Fibroblast of gingiva (primary cell): ENCODE data around the gene TSPAN1.

ENCODE experiments used
- DNase-seq: peaks from one replicate; pipeline ENCODE4 v3.0.0-alpha.2; 2011; ENCODE audit warnings: low read depth

The TSPAN1 gene, protein sequence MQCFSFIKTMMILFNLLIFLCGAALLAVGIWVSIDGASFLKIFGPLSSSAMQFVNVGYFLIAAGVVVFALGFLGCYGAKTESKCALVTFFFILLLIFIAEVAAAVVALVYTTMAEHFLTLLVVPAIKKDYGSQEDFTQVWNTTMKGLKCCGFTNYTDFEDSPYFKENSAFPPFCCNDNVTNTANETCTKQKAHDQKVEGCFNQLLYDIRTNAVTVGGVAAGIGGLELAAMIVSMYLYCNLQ

DNA sequence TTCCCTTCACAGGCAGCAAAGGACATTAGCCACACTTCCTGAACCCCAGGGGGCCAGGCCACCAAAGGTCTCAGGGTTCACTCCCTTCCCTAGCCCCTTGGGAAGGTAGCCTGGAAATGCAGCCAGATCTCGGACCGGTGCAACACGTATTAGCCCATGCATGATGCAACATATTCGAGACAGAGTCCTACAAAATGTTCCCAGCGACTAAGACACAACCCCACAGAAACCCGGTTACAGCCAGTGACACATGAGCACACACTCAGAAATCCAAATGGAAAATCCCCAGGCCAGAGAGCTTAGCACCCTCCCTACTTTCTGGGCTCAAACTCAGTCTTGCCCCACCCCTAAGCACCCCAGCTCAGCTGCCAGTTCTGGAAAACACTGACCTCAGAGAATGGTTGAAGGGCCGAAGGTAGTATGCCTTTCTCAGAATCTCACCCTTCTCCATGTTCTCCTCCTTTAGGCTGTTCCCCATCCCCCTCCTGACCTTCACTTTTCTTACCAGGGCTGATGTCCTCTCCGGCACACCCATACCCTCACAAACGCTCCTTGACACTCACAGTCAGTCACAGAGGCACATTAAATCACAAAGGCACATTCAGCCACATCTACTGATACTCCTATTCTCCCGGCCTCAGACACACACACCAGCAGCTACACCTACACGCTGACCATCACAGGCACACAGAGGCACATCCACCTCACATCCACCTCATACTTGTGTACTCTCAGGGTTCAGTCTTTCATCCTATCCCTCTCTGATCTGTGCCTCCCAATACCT, at the start of gene TSPAN1:
Gene TSPAN1, plus strand, starts transcription at position 640 of the 784 bp plus-strand sequence. CDS start 6,021 bp downstream, outside the sequence.
- peak; percentile 47 for DNase-seq

DNA sequence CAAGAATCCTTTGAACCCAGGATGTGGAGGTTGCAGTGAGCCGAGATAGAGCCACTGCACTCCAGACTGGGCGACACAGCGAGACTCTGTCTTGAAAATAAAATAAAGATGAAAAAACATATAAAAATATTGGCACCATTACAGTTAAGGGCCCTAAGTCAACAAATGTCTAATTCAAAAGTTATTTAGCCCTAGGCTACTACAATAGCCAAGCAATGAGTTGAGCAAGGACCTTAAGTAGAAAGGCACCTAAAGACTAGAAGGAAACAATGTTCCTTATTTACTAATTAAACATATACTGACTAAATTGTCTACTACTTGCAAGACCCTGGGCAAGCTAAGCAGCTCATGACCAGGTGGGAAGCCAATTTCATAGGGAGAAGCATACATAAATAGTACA, 46.5 kb upstream of the TSPAN1 start:
- DNase-seq, result peak; percentile 46

DNA sequence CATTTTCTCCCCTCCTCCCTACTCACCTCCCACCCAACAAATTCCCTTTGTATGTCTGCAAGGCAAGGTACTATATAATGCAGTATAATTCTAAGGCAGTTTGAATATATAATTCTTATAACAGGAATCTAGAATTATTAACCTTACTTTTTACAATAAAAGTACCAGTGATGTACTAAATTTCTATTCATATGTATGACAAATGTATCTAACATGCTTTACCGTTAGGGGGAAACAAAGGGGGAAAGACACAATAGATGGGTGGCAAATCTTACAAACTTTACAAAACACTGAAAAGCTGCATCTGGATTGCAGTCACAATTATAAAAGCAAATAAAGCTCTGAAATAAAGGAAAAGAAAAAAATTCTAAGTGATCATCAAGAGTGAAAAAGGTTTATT, 44.8 kb upstream of the TSPAN1 start:
- DNase-seq, result no peak

DNA sequence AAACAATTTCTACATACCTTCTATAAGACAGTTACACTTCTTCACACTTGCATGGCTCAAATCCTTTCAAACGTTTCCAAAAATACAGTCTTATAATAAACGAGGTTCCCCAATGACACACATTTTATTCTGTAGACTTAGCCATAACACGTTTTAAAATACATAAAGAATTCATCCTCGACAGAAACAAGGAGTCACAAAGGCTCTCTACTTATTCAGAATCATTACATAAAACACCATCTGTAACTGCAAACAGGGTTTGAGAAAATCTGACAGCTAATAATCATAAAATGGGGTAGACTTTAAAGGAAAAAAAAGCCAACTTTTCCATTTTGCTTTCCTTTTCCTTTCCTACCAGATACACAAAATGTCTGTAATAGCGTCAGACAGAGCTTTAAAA, 44.3 kb upstream of the TSPAN1 start:
- no peak for DNase-seq

DNA sequence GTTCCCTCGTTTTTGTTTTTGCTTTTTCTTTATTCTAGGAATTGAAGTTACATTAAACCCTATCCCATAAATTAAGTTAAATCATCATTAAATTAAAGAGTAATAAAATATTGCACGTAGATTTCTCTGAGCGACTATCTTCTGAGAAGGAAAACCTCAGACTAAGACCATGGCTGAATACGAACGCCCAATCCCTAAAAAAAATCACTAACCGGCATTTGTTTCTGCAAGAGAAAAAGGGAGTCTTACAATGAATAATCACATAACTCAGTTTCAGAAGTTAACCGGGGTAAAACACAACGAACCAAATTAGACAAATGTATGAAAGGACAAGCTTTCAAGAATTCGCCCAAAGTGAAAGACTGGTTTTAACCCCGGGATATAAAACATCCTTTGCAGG, 43.8 kb upstream of the TSPAN1 start:
- no peak for DNase-seq

DNA sequence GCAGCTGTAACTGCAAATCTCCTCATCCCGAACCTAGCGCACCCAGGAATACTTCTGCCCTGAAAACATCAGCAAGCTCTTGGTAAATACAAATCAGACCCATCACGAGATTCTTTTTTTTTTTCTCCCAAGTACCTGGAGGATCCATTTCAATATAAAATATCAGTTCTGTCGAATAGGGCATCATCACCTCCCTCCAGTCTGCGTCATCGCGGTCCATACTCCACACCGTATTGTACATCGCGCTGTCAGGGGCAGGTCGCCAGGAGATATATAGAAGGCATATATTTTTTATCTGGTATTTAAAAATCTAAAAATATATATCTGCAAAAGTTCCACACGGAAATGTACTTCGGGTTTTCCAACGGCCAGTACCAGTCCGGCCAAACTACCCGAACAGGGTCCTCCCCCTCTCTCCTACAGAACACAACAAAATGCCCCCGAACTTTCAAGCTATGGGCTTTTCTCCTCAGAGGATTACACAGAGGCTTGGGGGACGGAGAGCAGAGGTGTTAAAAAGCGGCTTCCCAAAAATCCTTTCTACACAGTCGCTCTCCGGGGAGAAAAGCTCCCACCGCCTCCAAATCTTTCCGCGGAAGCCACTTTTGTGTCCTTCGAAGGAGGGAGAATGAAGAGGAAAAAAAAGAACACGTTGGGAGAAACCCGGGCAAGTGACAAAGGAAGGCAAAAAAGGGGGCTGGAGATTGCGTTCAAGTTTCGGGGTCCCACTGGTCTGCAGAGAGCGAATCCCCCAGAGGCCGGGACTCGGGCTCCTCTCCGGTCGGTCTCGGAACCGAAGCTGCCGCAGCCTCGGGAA, 43.0 kb upstream of the TSPAN1 start:
- DNase-seq, result no peak

DNA sequence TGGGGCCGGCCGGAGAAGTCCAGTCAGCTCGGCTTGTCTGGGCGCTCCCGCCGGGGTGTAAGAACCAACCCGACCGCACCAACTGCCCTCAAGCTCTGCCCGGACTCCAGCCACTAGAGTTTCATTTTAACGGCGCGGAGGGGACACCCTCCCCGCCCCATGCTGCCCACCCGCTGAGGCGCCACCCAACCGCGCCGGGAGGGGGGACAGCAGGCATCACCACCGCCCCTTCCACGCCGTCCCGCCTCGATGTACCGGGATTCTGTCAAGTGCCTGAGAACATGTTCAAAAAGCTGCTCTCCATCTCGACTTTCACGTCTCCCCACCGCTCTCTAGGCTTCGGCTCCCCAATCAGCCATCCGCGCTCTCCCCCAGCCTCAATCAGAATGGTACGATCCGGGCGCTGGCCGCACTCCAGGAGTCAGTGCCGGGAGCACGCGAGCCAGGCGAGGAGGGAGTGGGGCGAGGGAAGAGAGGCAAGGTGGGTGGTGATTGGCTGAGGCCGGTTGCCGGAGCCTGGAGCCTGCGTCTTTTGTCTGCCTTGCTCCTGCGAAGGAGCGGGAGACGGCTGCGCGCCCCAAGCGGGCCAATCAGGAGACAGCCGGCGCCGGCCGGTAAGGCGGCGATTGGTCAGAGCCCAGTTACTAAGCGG, 42.2 kb upstream of the TSPAN1 start, which contains the start of gene PIK3R3:
Gene PIK3R3, minus strand, starts transcription at position 101 of the 652 bp plus-strand sequence. CDS start 677 bp downstream, outside the sequence.
- peak; percentile 99 for DNase-seq

DNA sequence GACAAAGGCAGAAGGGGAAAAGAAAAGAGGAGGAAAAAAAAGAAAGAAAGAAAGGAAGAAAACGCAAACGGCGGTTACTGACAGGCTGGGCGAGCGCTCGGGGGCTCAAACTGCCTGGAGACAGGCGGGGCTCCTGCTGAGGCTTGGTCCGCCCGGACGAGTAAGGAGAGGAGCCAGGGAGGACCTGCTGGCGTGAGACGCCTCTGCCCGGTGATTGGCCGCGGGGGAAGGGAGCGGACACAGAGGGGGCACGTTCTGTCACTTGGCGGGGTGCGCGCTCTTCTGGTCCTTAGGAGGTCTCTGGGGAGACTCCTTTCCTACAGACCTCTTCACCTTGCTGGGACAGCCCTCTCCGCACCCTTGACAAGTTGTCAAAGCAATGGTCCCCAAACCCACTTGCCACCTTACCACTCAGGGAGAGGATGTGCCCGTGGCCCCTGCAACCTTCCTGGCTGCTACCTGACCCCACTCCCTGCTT, 41.7 kb upstream of the TSPAN1 start:
- DNase-seq, result no peak

DNA sequence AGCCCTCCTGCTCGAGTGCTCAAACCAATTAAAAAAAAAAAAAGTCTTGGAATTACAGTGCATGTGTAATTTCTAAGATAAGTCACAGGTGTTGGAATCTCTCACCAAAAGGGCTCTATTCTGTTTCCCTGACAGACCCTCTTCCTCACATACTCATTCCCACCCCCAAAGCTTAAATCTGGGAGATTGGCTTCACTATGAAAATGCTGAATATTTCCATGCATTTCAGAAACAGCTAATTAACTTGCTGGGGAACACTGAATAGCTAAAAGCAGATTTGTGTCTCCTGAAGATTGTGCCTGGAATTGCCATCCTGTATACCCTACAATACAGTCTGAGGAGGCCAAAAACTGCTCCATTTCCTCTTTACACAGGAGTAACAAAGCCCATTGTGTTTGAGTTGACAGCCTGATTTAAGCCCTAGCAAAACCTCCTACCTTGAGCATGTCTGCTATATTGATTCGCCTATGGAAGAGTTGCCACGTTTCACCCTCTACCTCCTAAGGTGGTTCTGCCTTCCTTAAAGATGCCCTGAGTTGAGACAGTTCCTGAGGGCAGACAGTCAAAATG, 41.0 kb upstream of the TSPAN1 start:
- no peak for DNase-seq

DNA sequence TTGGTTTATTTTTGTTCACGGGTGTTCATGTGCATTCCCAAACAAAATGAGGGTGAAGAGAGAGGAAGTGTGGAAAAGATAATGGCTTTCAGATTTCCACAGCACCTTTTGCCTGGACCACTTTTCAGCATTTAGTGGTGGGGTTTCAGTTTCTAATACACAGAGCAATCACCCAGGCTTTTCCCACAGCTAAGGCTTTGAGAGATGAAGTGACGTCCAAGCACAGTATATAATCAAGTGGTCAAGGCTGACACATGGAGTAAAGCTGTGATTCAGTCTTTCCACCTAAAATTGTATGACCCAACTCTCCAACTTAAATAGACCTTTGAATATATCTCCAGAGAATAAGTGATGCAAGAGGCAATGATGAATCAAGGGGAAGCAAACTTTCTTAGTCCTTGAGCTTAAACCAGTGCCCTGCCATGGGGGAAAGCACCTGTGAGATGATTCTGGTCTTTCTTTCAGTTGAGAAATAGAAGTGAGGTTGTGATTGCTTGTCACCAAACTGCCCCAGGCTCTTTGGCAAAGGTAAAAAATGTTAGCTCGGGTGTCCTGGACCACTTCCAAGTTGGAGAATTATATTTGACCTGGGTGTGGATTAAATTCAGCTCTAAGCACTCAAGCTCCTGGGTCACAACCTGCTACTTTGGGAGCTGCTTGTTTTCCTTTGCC, 40.1 kb upstream of the TSPAN1 start:
- peak; percentile 92 for DNase-seq

DNA sequence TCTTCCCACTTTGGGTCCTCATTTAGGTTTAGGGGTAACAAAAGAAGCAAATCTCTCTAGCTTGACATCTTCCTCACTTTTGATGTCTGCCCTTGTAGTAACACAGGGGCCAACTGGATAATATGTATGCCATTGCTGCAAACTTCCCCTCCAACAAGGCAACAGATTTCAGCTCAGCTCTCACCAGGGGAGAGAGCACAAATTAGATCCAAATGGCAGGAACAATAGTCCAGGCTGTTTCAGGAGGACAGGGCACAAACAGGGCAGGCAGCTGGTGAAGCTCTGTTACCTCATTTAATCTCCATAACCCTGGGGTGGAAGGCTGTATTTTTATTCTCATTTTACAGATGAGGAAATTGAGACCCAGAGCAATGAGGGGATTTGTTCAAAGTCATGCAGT, 38.2 kb upstream of the TSPAN1 start:
- peak; percentile 23 for DNase-seq

DNA sequence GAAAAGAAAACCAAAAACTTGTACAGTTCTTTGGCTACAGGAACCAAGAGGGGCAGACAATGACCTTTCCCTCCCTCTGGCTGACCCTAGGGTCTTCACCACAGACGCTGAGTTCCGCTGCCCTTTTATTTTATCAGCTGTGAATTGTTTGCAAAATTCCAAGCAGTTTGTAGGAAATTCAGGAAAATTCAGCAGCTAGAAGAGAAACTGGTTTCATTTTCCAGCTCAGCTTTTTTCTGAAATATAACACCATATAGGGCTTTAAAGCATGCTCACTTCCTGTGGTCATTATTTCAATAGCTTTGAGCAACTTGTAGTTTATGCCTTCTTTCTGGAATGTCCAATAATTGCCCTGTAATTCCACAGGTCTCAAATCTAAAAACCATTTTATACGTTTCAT, 37.0 kb upstream of the TSPAN1 start:
- peak; percentile 32 for DNase-seq

DNA sequence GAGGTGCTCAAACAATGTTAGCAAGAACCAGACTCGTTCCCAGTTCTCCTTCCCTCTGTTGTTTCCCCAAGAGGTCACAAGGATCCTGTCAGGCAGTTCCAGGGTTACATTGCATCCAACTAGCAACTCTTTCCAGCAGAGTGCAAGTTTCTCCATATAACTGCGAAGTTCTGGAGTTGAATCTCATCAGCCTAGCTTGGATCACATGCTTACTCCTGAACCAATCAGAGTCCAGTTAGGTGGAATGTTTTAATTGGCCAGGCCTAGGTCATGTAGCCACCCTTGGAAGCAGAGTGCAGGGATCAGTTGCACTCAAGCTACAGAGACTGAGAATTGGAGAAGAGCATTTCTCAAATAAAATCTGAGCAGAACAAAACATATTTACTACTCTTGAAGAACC, 26.6 kb upstream of the TSPAN1 start:
- no peak for DNase-seq

DNA sequence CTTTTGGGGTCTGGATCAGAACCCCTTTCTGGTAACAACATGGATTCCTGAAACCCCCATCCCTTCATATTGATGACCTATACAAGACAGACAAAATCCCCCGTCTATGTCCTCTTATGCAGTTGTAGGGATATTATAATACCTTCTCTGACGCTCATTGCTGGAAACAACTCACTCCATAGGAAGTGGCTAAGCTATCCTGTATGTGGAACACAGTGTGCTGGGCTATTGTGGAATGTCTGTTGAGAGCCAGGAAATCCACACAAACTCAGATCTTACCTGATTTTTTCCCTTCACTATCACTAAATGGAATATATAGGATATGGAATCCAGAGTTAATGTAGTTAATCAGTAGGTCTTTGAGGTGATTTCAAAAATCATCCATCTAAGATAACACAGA, 24.8 kb upstream of the TSPAN1 start:
- DNase-seq, result no peak

DNA sequence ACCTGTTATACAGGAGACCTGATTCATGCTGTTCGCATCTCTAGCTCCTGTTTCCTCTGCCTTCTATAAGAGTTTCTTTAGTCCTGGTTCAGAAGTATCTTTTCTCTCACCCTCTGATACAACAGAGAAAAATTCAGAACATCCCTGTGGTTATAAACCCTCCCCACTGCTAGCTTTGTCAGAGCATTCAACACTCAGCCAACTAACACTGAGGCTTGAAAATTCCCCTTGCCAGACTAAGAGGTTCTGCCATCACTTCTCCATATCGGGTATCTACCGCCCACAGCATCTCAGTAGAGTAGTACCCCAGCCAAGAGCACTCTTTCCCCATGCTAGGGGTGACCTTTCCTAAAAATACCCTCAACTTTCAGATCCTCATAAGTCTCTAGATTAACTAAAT, 22.9 kb upstream of the TSPAN1 start:
- peak; percentile 31 for DNase-seq

DNA sequence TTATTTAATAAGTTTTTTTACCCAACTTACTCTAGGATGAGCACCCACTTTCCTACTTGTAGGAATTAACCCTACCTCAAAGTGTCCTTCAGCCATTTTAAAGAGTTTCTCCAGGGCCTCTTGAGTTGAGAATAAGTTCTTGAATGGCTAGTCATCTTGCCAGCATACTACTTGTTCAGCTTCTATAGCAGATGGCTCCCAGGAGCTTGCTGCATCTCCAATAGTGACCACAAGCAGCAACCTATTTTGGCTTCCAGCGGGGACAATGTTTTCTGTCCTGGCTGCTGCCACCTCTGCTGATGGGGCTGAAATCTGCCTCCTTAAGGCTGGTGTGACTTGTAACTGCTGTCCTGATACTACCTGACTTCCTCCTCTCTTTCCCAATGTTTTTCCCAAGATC, 21.7 kb upstream of the TSPAN1 start:
- DNase-seq, result no peak

DNA sequence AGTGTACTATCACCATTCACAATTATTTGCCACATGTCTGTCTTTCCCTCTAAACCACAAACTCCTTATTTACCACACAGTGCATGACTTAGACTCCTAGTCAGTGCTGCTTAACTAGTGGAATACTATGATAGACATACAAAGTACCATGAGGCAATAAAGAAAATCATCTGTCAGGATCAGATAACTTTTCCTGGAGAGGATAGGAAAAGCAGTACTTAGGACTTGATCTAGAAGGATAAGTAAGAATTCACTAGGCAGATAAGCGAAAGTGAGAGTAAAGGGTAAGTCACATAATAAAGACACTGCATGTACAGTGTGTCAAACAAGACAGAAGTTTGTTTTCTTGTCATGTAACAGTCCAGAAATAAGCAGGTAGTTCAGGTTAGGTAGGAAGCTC, 21.2 kb upstream of the TSPAN1 start:
- DNase-seq, result no peak

DNA sequence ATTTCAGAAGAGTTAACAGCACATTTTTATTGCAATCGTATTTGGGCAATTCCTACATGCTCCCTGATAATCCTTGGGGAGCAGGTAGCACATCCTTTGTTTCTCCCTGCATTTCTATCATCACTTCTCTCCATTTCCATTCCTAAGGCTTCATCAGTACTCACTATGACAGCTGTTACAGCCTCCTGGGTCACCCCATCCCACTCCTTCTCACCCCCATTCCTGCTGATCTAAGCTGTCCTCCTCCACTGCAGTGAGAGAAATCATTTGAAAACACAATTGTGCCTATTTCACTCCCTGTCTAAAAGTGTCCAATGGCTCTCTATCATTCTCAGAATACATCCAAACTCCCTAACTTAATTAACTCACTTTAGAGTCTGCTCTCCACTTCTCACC, 17.0 kb upstream of the TSPAN1 start:
- no peak for DNase-seq

DNA sequence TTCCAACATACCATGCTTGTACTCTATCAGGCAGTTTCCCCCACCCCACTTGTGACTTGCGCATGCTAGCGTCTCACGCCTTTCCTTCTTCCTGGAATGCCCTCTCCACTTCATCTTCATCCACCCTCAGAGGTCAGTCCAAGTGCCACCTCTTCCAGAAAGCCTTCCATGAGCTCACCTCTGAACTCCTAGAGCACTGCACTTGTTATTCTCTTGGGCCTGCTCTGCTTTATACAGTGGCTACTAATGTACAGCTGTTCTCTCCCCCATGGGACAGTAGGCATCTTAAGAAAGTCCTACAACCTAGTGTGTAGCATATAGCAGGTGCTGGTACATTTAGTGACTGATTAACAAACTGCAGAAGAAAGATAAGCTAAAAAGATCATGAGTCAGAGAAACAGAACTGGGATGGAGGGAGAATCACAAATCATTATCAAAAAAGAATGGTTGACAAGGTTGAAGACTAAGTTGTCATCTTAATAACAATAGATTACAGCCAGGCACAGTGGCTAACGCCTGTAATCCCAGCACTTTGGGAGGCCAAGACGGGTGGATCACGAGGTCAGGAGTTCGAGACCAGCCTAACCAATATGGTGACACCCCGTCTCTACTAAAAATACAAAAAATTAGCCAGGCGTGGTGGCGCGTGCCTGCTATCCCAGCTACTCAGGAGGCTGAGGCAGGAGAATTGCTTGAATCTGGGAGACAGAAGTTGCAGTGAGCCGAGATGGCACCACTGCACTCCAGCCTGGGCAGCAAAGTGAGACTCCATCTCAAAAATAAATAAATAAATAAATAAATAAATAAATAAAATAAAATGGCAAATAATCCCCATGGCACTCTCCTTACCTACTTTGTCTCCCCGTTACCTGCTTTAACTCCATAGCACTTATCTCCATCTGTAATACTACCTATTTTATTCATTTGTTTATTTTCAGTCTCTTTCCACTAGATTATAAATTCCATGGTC, 16.3 kb upstream of the TSPAN1 start:
- DNase-seq, result no peak

DNA sequence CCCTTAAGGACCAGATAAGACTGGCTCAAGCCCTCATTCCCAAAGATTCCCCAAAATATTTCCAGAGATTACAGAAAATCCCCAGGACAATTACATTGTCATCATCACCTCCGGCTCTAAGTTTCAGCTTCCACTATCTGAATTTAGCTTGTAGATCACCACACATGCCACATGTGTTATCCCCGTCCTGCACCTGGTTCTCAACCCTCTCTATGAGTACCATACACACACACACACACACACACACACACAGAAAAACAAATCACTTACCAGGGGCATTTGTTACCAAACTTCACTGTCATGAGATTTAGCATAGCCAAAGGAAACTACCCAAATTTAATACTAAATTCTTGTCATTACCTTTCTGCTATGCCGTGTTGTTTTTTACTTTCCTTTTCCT, 15.4 kb upstream of the TSPAN1 start:
- DNase-seq, result no peak
